Mesenchymal stem cell (in vitro differentiated cells and primary cell): ENCODE measurements around the gene DDAH1.

Experiments used
- DNase-seq: peaks from one replicate; pipeline ENCODE4 v3.0.0-alpha.2; 2013
- H2AFZ ChIP-seq: one replicate; pipeline ENCODE4 v1.6.1; 2013; ENCODE audit warnings: low read depth, mild to moderate bottlenecking, control low read depth, inconsistent platforms, low read length, moderate library complexity
- H2AK5ac ChIP-seq: 2 replicates; pipeline ENCODE4 v1.6.1; 2013; ENCODE audit warnings: low read length, moderate library complexity, mild to moderate bottlenecking, inconsistent platforms; ENCODE audit not compliant: severe bottlenecking
- H2BK120ac ChIP-seq: one replicate; pipeline ENCODE4 v1.6.1; 2013; ENCODE audit warnings: low read depth, mild to moderate bottlenecking, inconsistent platforms, low read length, moderate library complexity
- H2BK12ac ChIP-seq, 2 experiments: one replicate each; pipeline ENCODE4 v1.6.1; 2013; ENCODE audit warnings: inconsistent platforms in 2 of 2, low read length in 2 of 2, mild to moderate bottlenecking in 2 of 2, moderate library complexity in 2 of 2, control low read depth in 1 of 2
- H2BK15ac ChIP-seq: one replicate; pipeline ENCODE4 v1.6.1; 2013; ENCODE audit warnings: mild to moderate bottlenecking, low read depth, inconsistent platforms; ENCODE audit not compliant: poor library complexity, severe bottlenecking
- H2BK5ac ChIP-seq: 2 replicates; pipeline ENCODE4 v1.6.1; 2013; ENCODE audit warnings: low read depth, mild to moderate bottlenecking, low read length, control low read depth, inconsistent platforms; ENCODE audit not compliant: poor library complexity, severe bottlenecking
- H3K14ac ChIP-seq, 2 experiments: one replicate each; pipeline ENCODE4 v1.6.1; 2013; ENCODE audit warnings: inconsistent platforms in 2 of 2, low read length in 2 of 2, control low read depth in 1 of 2, mild to moderate bottlenecking in 1 of 2, moderate library complexity in 1 of 2
- H3K18ac ChIP-seq, 2 experiments: one replicate each; pipeline ENCODE4 v1.6.1; 2013; ENCODE audit warnings: inconsistent platforms in 2 of 2, low read length in 2 of 2, control low read depth in 1 of 2, low read depth in 1 of 2, mild to moderate bottlenecking in 1 of 2
- H3K23ac ChIP-seq, 2 experiments: one replicate each; pipeline ENCODE4 v1.6.1; 2013; ENCODE audit warnings: inconsistent platforms in 2 of 2, low read length in 2 of 2, mild to moderate bottlenecking in 2 of 2, moderate library complexity in 2 of 2, control low read depth in 1 of 2
- H3K27ac ChIP-seq: 2 replicates; pipeline ENCODE4 v1.5.1; 2013; ENCODE audit warnings: mild to moderate bottlenecking, moderate library complexity, low read length, control low read depth, inconsistent platforms; ENCODE audit not compliant: poor library complexity, severe bottlenecking
- H3K27me3 ChIP-seq, 2 experiments: 2 replicates each; pipeline versions ENCODE4 v1.6.1 to v1.7.0; 2013; ENCODE audit warnings: low read length in 2 of 2, mild to moderate bottlenecking in 2 of 2, moderate library complexity in 2 of 2, control low read depth in 1 of 2, inconsistent platforms in 1 of 2; ENCODE audit not compliant: control insufficient read depth in 1 of 2, insufficient read depth in 1 of 2
- H3K36me3 ChIP-seq, 2 experiments: 2 replicates each; pipeline versions ENCODE4 v1.6.1 to v1.7.0; 2013; ENCODE audit warnings: low read length in 2 of 2, control low read depth in 1 of 2, inconsistent platforms in 1 of 2, low read depth in 1 of 2, mild to moderate bottlenecking in 1 of 2; ENCODE audit not compliant: insufficient read depth in 2 of 2, control insufficient read depth in 1 of 2
- H3K4ac ChIP-seq, 2 experiments: one replicate each; pipeline ENCODE4 v1.6.1; 2013; ENCODE audit warnings: inconsistent platforms in 2 of 2, low read length in 2 of 2, mild to moderate bottlenecking in 2 of 2, moderate library complexity in 2 of 2, control low read depth in 1 of 2, low read depth in 1 of 2
- H3K4me1 ChIP-seq: 2 replicates; pipeline ENCODE4 v1.6.1; 2013; ENCODE audit warnings: low read depth, low read length, control low read depth; ENCODE audit not compliant: control insufficient read depth, insufficient read depth
- H3K4me2 ChIP-seq: 2 replicates; pipeline ENCODE4 v1.6.1; 2013; ENCODE audit warnings: low read length, mild to moderate bottlenecking, inconsistent platforms; ENCODE audit not compliant: poor library complexity, severe bottlenecking
- H3K4me3 ChIP-seq, 2 experiments: 2 replicates each; pipeline versions ENCODE4 v1.5.1 to v1.7.0; 2013; ENCODE audit warnings: low read length in 2 of 2, mild to moderate bottlenecking in 2 of 2, control low read depth in 1 of 2, low read depth in 1 of 2; ENCODE audit not compliant: insufficient read depth in 1 of 2
- H3K79me1 ChIP-seq: replicated peaks from 2 replicates; pipeline ENCODE4 v1.6.1; 2013; ENCODE audit warnings: mild to moderate bottlenecking, control low read depth, low read length, inconsistent platforms; ENCODE audit not compliant: poor library complexity, severe bottlenecking
- H3K9ac ChIP-seq: 2 replicates; pipeline ENCODE4 v1.7.0; 2013; ENCODE audit warnings: mild to moderate bottlenecking, low read length, moderate library complexity
- H3K9me3 ChIP-seq: 2 replicates; pipeline ENCODE4 v1.7.0; 2013; ENCODE audit warnings: mild to moderate bottlenecking, low read length; ENCODE audit not compliant: control insufficient read depth
- H4K8ac ChIP-seq: one replicate; pipeline ENCODE4 v1.6.1; 2013; ENCODE audit warnings: inconsistent platforms, mild to moderate bottlenecking, low read length, moderate library complexity
- H4K91ac ChIP-seq: one replicate; pipeline ENCODE4 v1.6.1; 2013; ENCODE audit warnings: mild to moderate bottlenecking, low read length, inconsistent platforms
- WGBS: methylation state at CpG from one replicate; pipeline ENCODE4 v1.1.7; 2013; ENCODE audit warnings: mixed read lengths; 5-methylcytosine and 5-hydroxymethylcytosine counted together

The DDAH1 gene

GRCh38 chr1:85352055-85352454 is 112.9 kb downstream of the DDAH1 start:
- peak overlapping the region; percentile 58 for H2AK5ac ChIP-seq
- no peak overlapping the region for H3K9ac ChIP-seq
- H3K4me3 ChIP-seq: no peak overlapping the region
- peak overlapping the region in 1 of 2 experiments; percentile 77 for H2BK12ac ChIP-seq
- no peak overlapping the region for H2BK15ac ChIP-seq
- no peak for DNase-seq
- peak overlapping the region in 1 of 2 experiments; percentile 62 for H3K18ac ChIP-seq
- H2BK5ac ChIP-seq: no peak overlapping the region
- H3K79me1 ChIP-seq: peaks cover 21% of the 10 kb centered on the region
- H3K27me3 ChIP-seq: no peaks in the 10 kb centered on the region
- WGBS: 100% methylated on average over 1 of the region's 4 CpGs
- H3K27ac ChIP-seq: no peak overlapping the region
- peak overlapping the region; percentile 27 for H4K91ac ChIP-seq
- H3K4me1 ChIP-seq: peaks cover 3% of the 10 kb centered on the region
- no peak overlapping the region for H3K23ac ChIP-seq
- H3K4me2 ChIP-seq: no peak overlapping the region
- no peak overlapping the region for H2AFZ ChIP-seq
- no peak overlapping the region for H4K8ac ChIP-seq
- no peaks in the 10 kb centered on the region for H3K9me3 ChIP-seq
- H3K36me3 ChIP-seq: peaks cover 8 to 41% of the 10 kb centered on the region in 2 experiments
- no peak overlapping the region for H3K4ac ChIP-seq
- H2BK120ac ChIP-seq: no peak overlapping the region
- H3K14ac ChIP-seq: no peak overlapping the region

GRCh38 chr1:85351202-85351828 is 113.6 kb downstream of the DDAH1 start:
- peak overlapping the region; percentile 15 for H3K27ac ChIP-seq
- no peak overlapping the region for H2BK120ac ChIP-seq
- no peak overlapping the region for H3K23ac ChIP-seq
- no peak overlapping the region for H2BK15ac ChIP-seq
- H3K79me1 ChIP-seq: peaks cover 20% of the 10 kb centered on the region
- H3K4me1 ChIP-seq: peaks cover 2% of the 10 kb centered on the region
- no peaks in the 10 kb centered on the region for H3K27me3 ChIP-seq
- WGBS: 100% methylated on average over 1 of the region's 3 CpGs
- H2AK5ac ChIP-seq: no peak overlapping the region
- H3K4ac ChIP-seq: no peak overlapping the region
- no peaks in the 10 kb centered on the region for H3K9me3 ChIP-seq
- DNase-seq: no peak
- no peak overlapping the region for H3K9ac ChIP-seq
- no peak overlapping the region for H4K91ac ChIP-seq
- H2BK5ac ChIP-seq: no peak overlapping the region
- no peak overlapping the region for H3K14ac ChIP-seq
- H2AFZ ChIP-seq: no peak overlapping the region
- H4K8ac ChIP-seq: no peak overlapping the region
- H3K36me3 ChIP-seq: peaks cover 7 to 41% of the 10 kb centered on the region in 2 experiments
- no peak overlapping the region for H3K4me3 ChIP-seq
- no peak overlapping the region for H2BK12ac ChIP-seq
- H3K4me2 ChIP-seq: no peak overlapping the region
- no peak overlapping the region for H3K18ac ChIP-seq

GRCh38 chr1:85349224-85349623 is 115.7 kb downstream of the DDAH1 start:
- Histone ChIP-seq H3K18ac (no peak overlapping the region), H3K27me3 (no peaks in the 10 kb centered on the region), H3K36me3 (peaks cover 7 to 41% of the 10 kb centered on the region in 2 experiments), H3K14ac (no peak overlapping the region), H2BK15ac (no peak overlapping the region), H4K8ac (no peak overlapping the region), H3K9me3 (no peaks in the 10 kb centered on the region), H3K23ac (no peak overlapping the region), H2AFZ (no peak overlapping the region), H2BK5ac (no peak overlapping the region), H3K9ac (no peak overlapping the region), H3K79me1 (peaks cover 20% of the 10 kb centered on the region), H3K4ac (no peak overlapping the region), H4K91ac (no peak overlapping the region), H3K4me2 (no peak overlapping the region), H2BK12ac (no peak overlapping the region), H3K4me1 (peaks cover 3% of the 10 kb centered on the region), H3K27ac (no peak overlapping the region), H2BK120ac (no peak overlapping the region), H2AK5ac (no peak overlapping the region), H3K4me3 (no peak overlapping the region)
- WGBS: 97% methylated on average over 3 of the region's 3 CpGs
- no peak for DNase-seq

- no peaks in the 10 kb centered on the region for H3K9me3 ChIP-seq
- peaks cover 7 to 41% of the 10 kb centered on the region in 2 experiments for H3K36me3 ChIP-seq
- H3K4me2 ChIP-seq: no peak overlapping the region
- DNase-seq: no peak
- 100% methylated on average over 1 of the region's 2 CpGs for WGBS
- H4K8ac ChIP-seq: no peak overlapping the region
- no peak overlapping the region for H2BK120ac ChIP-seq
- no peak overlapping the region for H3K23ac ChIP-seq
- H3K79me1 ChIP-seq: peaks cover 20% of the 10 kb centered on the region
- H3K27ac ChIP-seq: no peak overlapping the region
- H2BK12ac ChIP-seq: no peak overlapping the region
- H2BK15ac ChIP-seq: no peak overlapping the region
- no peak overlapping the region for H4K91ac ChIP-seq
- H3K4me1 ChIP-seq: peaks cover 3% of the 10 kb centered on the region
- H2AFZ ChIP-seq: no peak overlapping the region
- no peak overlapping the region for H3K9ac ChIP-seq
- no peak overlapping the region for H3K4ac ChIP-seq
- H3K18ac ChIP-seq: no peak overlapping the region
- no peak overlapping the region for H3K4me3 ChIP-seq
- H3K14ac ChIP-seq: no peak overlapping the region
- H2BK5ac ChIP-seq: no peak overlapping the region
- no peaks in the 10 kb centered on the region for H3K27me3 ChIP-seq
- no peak overlapping the region for H2AK5ac ChIP-seq
Measured at GRCh38 chr1:85347908-85348307, 117.1 kb downstream of the DDAH1 start.
